ENCODE results near the gene HPCAL1.

HPCAL1 gene

GRCh38 chr2:10335046-10335840, 32.5 kb downstream of the HPCAL1 start:
- no peaks in the 10 kb centered on the region for H3K36me3 ChIP-seq (ENCODE audit: control insufficient read depth in 1 of 2, insufficient read depth in 2 of 2, low read length in 2 of 2)
- no peak overlapping the region for H2BK12ac ChIP-seq (ENCODE audit: low read length)
- H3K4me1 ChIP-seq (ENCODE audit: control insufficient read depth in 1 of 2, insufficient read depth in 2 of 2, low read length in 2 of 2): peaks cover 19 to 21% of the 10 kb centered on the region in 2 experiments
- no peak overlapping the region for H4K8ac ChIP-seq (ENCODE audit: low read depth, low read length)
- H3K9ac ChIP-seq (ENCODE audit: low read length): no peak overlapping the region
- no peak overlapping the region for H2BK120ac ChIP-seq (ENCODE audit: insufficient read depth, low read length, poor library complexity)
- no peak overlapping the region for H3K23ac ChIP-seq (ENCODE audit: low read length)
- DNase-seq: peak; percentile 79 to 92
- H3K14ac ChIP-seq (ENCODE audit: low read length): no peak overlapping the region
- H2BK5ac ChIP-seq (ENCODE audit: low read depth, low read length, poor library complexity): no peak overlapping the region
- H3K4me3 ChIP-seq (ENCODE audit: low read depth, low read length): no peak overlapping the region
- H3K27ac ChIP-seq (ENCODE audit: low read depth, low read length): no peak overlapping the region
- peaks cover 3% of the 10 kb centered on the region for H3K9me3 ChIP-seq (ENCODE audit: insufficient read depth, low read depth, low read length)
- H4K91ac ChIP-seq (ENCODE audit: low read depth, low read length): no peak overlapping the region
- no peak overlapping the region for H3K18ac ChIP-seq (ENCODE audit: low read length)
- no peak overlapping the region for H4K12ac ChIP-seq (ENCODE audit: low read depth, low read length)
- peaks cover 10% of the 10 kb centered on the region for H3K79me1 ChIP-seq (ENCODE audit: low read length)
- no peak overlapping the region for H2AFZ ChIP-seq (ENCODE audit: insufficient read depth, low read length, poor library complexity)
- no peak overlapping the region for H3K4me2 ChIP-seq (ENCODE audit: low read length)
- no CpG with 5 or more reads among the region's 9 CpGs for WGBS (ENCODE audit: extremely low coverage, insufficient coverage, insufficient read length)
- H3K4ac ChIP-seq (ENCODE audit: low read depth, low read length): no peak overlapping the region
- H3K79me2 ChIP-seq (ENCODE audit: control insufficient read depth, insufficient read depth, low read length, poor library complexity): peaks cover 2% of the 10 kb centered on the region
- no peaks in the 10 kb centered on the region for H3K27me3 ChIP-seq (ENCODE audit: insufficient read depth, low read length)
- H2AK5ac ChIP-seq (ENCODE audit: low read length): no peak overlapping the region

- Histone ChIP-seq H3K27me3 (ENCODE audit: insufficient read depth, low read length) (no peaks in the 10 kb centered on the region), H3K4me2 (ENCODE audit: low read length) (no peak overlapping the region), H3K14ac (ENCODE audit: low read length) (no peak overlapping the region), H3K79me2 (ENCODE audit: control insufficient read depth, insufficient read depth, low read length, poor library complexity) (peaks cover 2% of the 10 kb centered on the region), H3K9me3 (ENCODE audit: insufficient read depth, low read depth, low read length) (peaks cover 3% of the 10 kb centered on the region), H2BK5ac (ENCODE audit: low read depth, low read length, poor library complexity) (no peak overlapping the region), H2AK5ac (ENCODE audit: low read length) (no peak overlapping the region), H4K8ac (ENCODE audit: low read depth, low read length) (no peak overlapping the region), H3K9ac (ENCODE audit: low read length) (no peak overlapping the region), H4K91ac (ENCODE audit: low read depth, low read length) (no peak overlapping the region), H2BK12ac (ENCODE audit: low read length) (no peak overlapping the region), H2BK120ac (ENCODE audit: insufficient read depth, low read length, poor library complexity) (no peak overlapping the region), H3K36me3 (ENCODE audit: control insufficient read depth in 1 of 2, insufficient read depth in 2 of 2, low read length in 2 of 2) (no peaks in the 10 kb centered on the region), H3K79me1 (ENCODE audit: low read length) (peaks cover 2% of the 10 kb centered on the region), H3K4ac (ENCODE audit: low read depth, low read length) (no peak overlapping the region), H3K18ac (ENCODE audit: low read length) (no peak overlapping the region), H3K4me3 (ENCODE audit: low read depth, low read length) (no peak overlapping the region), H3K4me1 (ENCODE audit: control insufficient read depth in 1 of 2, insufficient read depth in 2 of 2, low read length in 2 of 2) (peaks cover 8 to 11% of the 10 kb centered on the region in 2 experiments), H4K12ac (ENCODE audit: low read depth, low read length) (no peak overlapping the region), H3K27ac (ENCODE audit: low read depth, low read length) (no peak overlapping the region), H3K23ac (ENCODE audit: low read length) (no peak overlapping the region), H2AFZ (ENCODE audit: insufficient read depth, low read length, poor library complexity) (no peak overlapping the region)
- no peak for DNase-seq
- no CpG with 5 or more reads among the region's 4 CpGs for WGBS (ENCODE audit: extremely low coverage, insufficient coverage, insufficient read length)
Measured at GRCh38 chr2:10336283-10336682, 33.6 kb downstream of the HPCAL1 start.

GRCh38 chr2:10337449-10338269, 35.0 kb downstream of the HPCAL1 start:
- H2BK5ac ChIP-seq (ENCODE audit: low read depth, low read length, poor library complexity): no peak overlapping the region
- no peak overlapping the region for H3K4me3 ChIP-seq (ENCODE audit: low read depth, low read length)
- no peak overlapping the region for H4K8ac ChIP-seq (ENCODE audit: low read depth, low read length)
- no peak overlapping the region for H3K4ac ChIP-seq (ENCODE audit: low read depth, low read length)
- no peak overlapping the region for H2AFZ ChIP-seq (ENCODE audit: insufficient read depth, low read length, poor library complexity)
- no peaks in the 10 kb centered on the region for H3K79me2 ChIP-seq (ENCODE audit: control insufficient read depth, insufficient read depth, low read length, poor library complexity)
- H2BK120ac ChIP-seq (ENCODE audit: insufficient read depth, low read length, poor library complexity): no peak overlapping the region
- H3K4me1 ChIP-seq (ENCODE audit: control insufficient read depth in 1 of 2, insufficient read depth in 2 of 2, low read length in 2 of 2): peaks cover 5 to 6% of the 10 kb centered on the region in 2 experiments
- no peak overlapping the region for H2BK12ac ChIP-seq (ENCODE audit: low read length)
- H3K9ac ChIP-seq (ENCODE audit: low read length): no peak overlapping the region
- no peaks in the 10 kb centered on the region for H3K79me1 ChIP-seq (ENCODE audit: low read length)
- no peaks in the 10 kb centered on the region for H3K27me3 ChIP-seq (ENCODE audit: insufficient read depth, low read length)
- no peak overlapping the region for H3K18ac ChIP-seq (ENCODE audit: low read length)
- H4K12ac ChIP-seq (ENCODE audit: low read depth, low read length): no peak overlapping the region
- H4K91ac ChIP-seq (ENCODE audit: low read depth, low read length): no peak overlapping the region
- H3K9me3 ChIP-seq (ENCODE audit: insufficient read depth, low read depth, low read length): peaks cover 3% of the 10 kb centered on the region
- H2AK5ac ChIP-seq (ENCODE audit: low read length): no peak overlapping the region
- no peaks in the 10 kb centered on the region for H3K36me3 ChIP-seq (ENCODE audit: control insufficient read depth in 1 of 2, insufficient read depth in 2 of 2, low read length in 2 of 2)
- no peak overlapping the region for H3K27ac ChIP-seq (ENCODE audit: low read depth, low read length)
- no CpG with 5 or more reads among the region's 16 CpGs for WGBS (ENCODE audit: extremely low coverage, insufficient coverage, insufficient read length)
- H3K4me2 ChIP-seq (ENCODE audit: low read length): no peak overlapping the region
- no peak overlapping the region for H3K14ac ChIP-seq (ENCODE audit: low read length)
- H3K23ac ChIP-seq (ENCODE audit: low read length): no peak overlapping the region
- no peak for DNase-seq

GRCh38 chr2:10338270-10339188, 35.8 kb downstream of the HPCAL1 start:
- Histone ChIP-seq H2BK120ac (ENCODE audit: insufficient read depth, low read length, poor library complexity) (no peak overlapping the region), H3K9ac (ENCODE audit: low read length) (no peak overlapping the region), H2AFZ (ENCODE audit: insufficient read depth, low read length, poor library complexity) (no peak overlapping the region), H3K9me3 (ENCODE audit: insufficient read depth, low read depth, low read length) (peaks cover 3% of the 10 kb centered on the region), H4K8ac (ENCODE audit: low read depth, low read length) (no peak overlapping the region), H3K4me3 (ENCODE audit: low read depth, low read length) (no peak overlapping the region), H3K4ac (ENCODE audit: low read depth, low read length) (no peak overlapping the region), H4K12ac (ENCODE audit: low read depth, low read length) (no peak overlapping the region), H2BK12ac (ENCODE audit: low read length) (no peak overlapping the region), H3K4me1 (ENCODE audit: control insufficient read depth in 1 of 2, insufficient read depth in 2 of 2, low read length in 2 of 2) (peaks cover 2% of the 10 kb centered on the region in 2 experiments), H3K27me3 (ENCODE audit: insufficient read depth, low read length) (no peaks in the 10 kb centered on the region), H3K4me2 (ENCODE audit: low read length) (no peak overlapping the region), H2BK5ac (ENCODE audit: low read depth, low read length, poor library complexity) (no peak overlapping the region), H3K23ac (ENCODE audit: low read length) (no peak overlapping the region), H3K27ac (ENCODE audit: low read depth, low read length) (no peak overlapping the region), H3K79me1 (ENCODE audit: low read length) (no peaks in the 10 kb centered on the region), H3K36me3 (ENCODE audit: control insufficient read depth in 1 of 2, insufficient read depth in 2 of 2, low read length in 2 of 2) (no peaks in the 10 kb centered on the region), H4K91ac (ENCODE audit: low read depth, low read length) (no peak overlapping the region), H3K79me2 (ENCODE audit: control insufficient read depth, insufficient read depth, low read length, poor library complexity) (no peaks in the 10 kb centered on the region), H3K18ac (ENCODE audit: low read length) (no peak overlapping the region), H3K14ac (ENCODE audit: low read length) (no peak overlapping the region), H2AK5ac (ENCODE audit: low read length) (no peak overlapping the region)
- WGBS (ENCODE audit: extremely low coverage, insufficient coverage, insufficient read length): no CpG with 5 or more reads among the region's 16 CpGs
- no peak for DNase-seq
